ENCODE results near the gene TMEM182.
A peak's percentile ranks its signal among the peaks of the same experiment; 100 is the strongest.

The TMEM182 gene

GRCh38 chr2:102768892-102769291 is 7.1 kb downstream of the TMEM182 start:
- no peak for DNase-seq

GRCh38 chr2:102770506-102770905 is 8.7 kb downstream of the TMEM182 start:
- no peak for DNase-seq

GRCh38 chr2:102771114-102771513 is 9.3 kb downstream of the TMEM182 start:
- DNase-seq = no peak

- DNase-seq = no peak
These were observed 10.8 kb downstream of the TMEM182 start for GRCh38 chr2:102772659-102773058.

- no peak for DNase-seq
These were observed 11.4 kb downstream of the TMEM182 start for GRCh38 chr2:102773149-102773705.

- DNase-seq = no peak
These were observed 16.4 kb downstream of the TMEM182 start for GRCh38 chr2:102778260-102778659.

- DNase-seq = no peak
These were observed 18.6 kb downstream of the TMEM182 start for GRCh38 chr2:102780467-102780866.

GRCh38 chr2:102782187-102782586 is 20.4 kb downstream of the TMEM182 start:
- DNase-seq = no peak

- DNase-seq = no peak
These were observed 21.1 kb downstream of the TMEM182 start for GRCh38 chr2:102782933-102783332.

GRCh38 chr2:102783506-102784183 is 21.8 kb downstream of the TMEM182 start:
- no peak for DNase-seq

- no peak for DNase-seq
These were observed 23.1 kb downstream of the TMEM182 start for GRCh38 chr2:102784940-102785339.

GRCh38 chr2:102788216-102788884 is 26.5 kb downstream of the TMEM182 start:
- no peak for DNase-seq

- peak; percentile 55 for DNase-seq
These were observed 27.0 kb downstream of the TMEM182 start for GRCh38 chr2:102788885-102789260.

GRCh38 chr2:102789349-102790090 is 27.7 kb downstream of the TMEM182 start:
- peak; percentile 87 for DNase-seq

- DNase-seq = no peak
These were observed 28.2 kb downstream of the TMEM182 start for GRCh38 chr2:102790091-102790455.

GRCh38 chr2:102792568-102793208 is 30.9 kb downstream of the TMEM182 start:
- no peak for DNase-seq

GRCh38 chr2:102795641-102796040 is 33.8 kb downstream of the TMEM182 start:
- DNase-seq = no peak

GRCh38 chr2:102796337-102796736 is 34.5 kb downstream of the TMEM182 start:
- no peak for DNase-seq

- DNase-seq = no peak
These were observed 35.7 kb downstream of the TMEM182 start for GRCh38 chr2:102797486-102797885.

GRCh38 chr2:102798181-102798580 is 36.4 kb downstream of the TMEM182 start:
- DNase-seq = no peak

GRCh38 chr2:102801098-102801718 is 39.4 kb downstream of the TMEM182 start:
- no peak for DNase-seq

GRCh38 chr2:102801858-102802699 is 40.2 kb downstream of the TMEM182 start:
- DNase-seq = no peak

All from NCI-H1048 (cell line).